Stimulated activated effector memory CD8-positive, alpha-beta T cell treated with anti-CD3 and anti-CD28 coated beads, Interleukin-12 subunit alpha, Interleukin-12 subunit beta, amount 100 ng/mL, for 72 hours (primary cell): Measurements from ENCODE around the gene CLEC17A.
A peak's percentile ranks its signal among the peaks of the same experiment; 100 is the strongest.
"Not testable (repeated sequence)": the region's sequence is repeated elsewhere in the genome, so short reads cannot be mapped to it uniquely, and the experiment has no call there.

ENCODE experiments used
- ATAC-seq: fragments of 150-1000 bp; cut with Tn5 transposase; 2 replicates; pipeline ENCODE4 v1.10.0; 2021
- DNase-seq, 2 donors: peaks; one replicate each; pipeline ENCODE4 v3.0.0; 2021 to 2022; ENCODE audit warnings: low spot score in 2 of 2
- H3K27ac Mint-ChIP-seq: one replicate; pipeline ENCODE4 v1.8.0; 2022; ENCODE audit warnings: mild to moderate bottlenecking, mixed read lengths
- H3K36me3 Mint-ChIP-seq: one replicate; pipeline ENCODE4 v1.8.0; 2022; ENCODE audit warnings: mild to moderate bottlenecking, mixed read lengths
- H3K4me1 Mint-ChIP-seq: one replicate; pipeline ENCODE4 v1.8.0; 2022; ENCODE audit warnings: mixed read lengths
- H3K4me3 Mint-ChIP-seq: one replicate; pipeline ENCODE4 v1.8.0; 2022; ENCODE audit warnings: mild to moderate bottlenecking, mixed read lengths
- H3K9me3 Mint-ChIP-seq: one replicate; pipeline ENCODE4 v1.8.0; 2022; ENCODE audit warnings: mixed read lengths

CLEC17A gene

GRCh38 chr19:14565765-14566711 is 16.8 kb upstream of the CLEC17A start:
- Mint-ChIP-seq H3K4me3 (peak overlapping the region; percentile 14), H3K27ac (peak overlapping the region; percentile 90), H3K4me1 (peaks cover 61% of the 10 kb centered on the region), H3K36me3 (peaks cover 37% of the 10 kb centered on the region), H3K9me3 (no peaks in the 10 kb centered on the region)
- DNase-seq (no peak), ATAC-seq (no peak)

GRCh38 chr19:14566712-14567077 is 16.2 kb upstream of the CLEC17A start:
- no peak for ATAC-seq
- Mint-ChIP-seq H3K4me1 (peaks cover 64% of the 10 kb centered on the region), H3K4me3 (peak overlapping the region; percentile 36), H3K36me3 (peaks cover 37% of the 10 kb centered on the region), H3K27ac (peak overlapping the region; percentile 90), H3K9me3 (no peaks in the 10 kb centered on the region)
- DNase-seq, result no peak

- DNase-seq, result no peak
- Mint-ChIP-seq H3K36me3 (peaks cover 37% of the 10 kb centered on the region), H3K27ac (peak overlapping the region; percentile 90), H3K4me3 (peak overlapping the region; percentile 36), H3K4me1 (peaks cover 65% of the 10 kb centered on the region), H3K9me3 (no peaks in the 10 kb centered on the region)
- no peak for ATAC-seq
These were observed 15.8 kb upstream of the CLEC17A start for GRCh38 chr19:14567079-14567478.

GRCh38 chr19:14570864-14571527 is 11.9 kb upstream of the CLEC17A start:
- H3K4me1 Mint-ChIP-seq, result peaks cover 62% of the 10 kb centered on the region
- no peak for ATAC-seq

GRCh38 chr19:14571695-14572490 is 11.0 kb upstream of the CLEC17A start, which contains the start of gene NDUFB7:
TSS of gene NDUFB7 (minus strand) at chr19:14572066. CDS start at chr19:14572000, 66 bp downstream.
- ATAC-seq, result peak; percentile 95

More at GRCh38 chr19:14570864-14571527, 11.9 kb upstream of the CLEC17A start:
- no peak for DNase-seq
- no peaks in the 10 kb centered on the region for H3K9me3 Mint-ChIP-seq
- H3K27ac Mint-ChIP-seq, result peak overlapping the region; percentile 90
- peak overlapping the region; percentile 92 for H3K4me3 Mint-ChIP-seq
- peaks cover 27% of the 10 kb centered on the region for H3K36me3 Mint-ChIP-seq

GRCh38 chr19:14575428-14575980 is 7.4 kb upstream of the CLEC17A start:
- no peak for ATAC-seq
- H3K27ac Mint-ChIP-seq, result no peak overlapping the region
- peaks cover 31% of the 10 kb centered on the region for H3K4me1 Mint-ChIP-seq
- no peak for DNase-seq
- no peaks in the 10 kb centered on the region for H3K9me3 Mint-ChIP-seq
- peaks cover 4% of the 10 kb centered on the region for H3K36me3 Mint-ChIP-seq
- no peak overlapping the region for H3K4me3 Mint-ChIP-seq

More at GRCh38 chr19:14571695-14572490, 11.0 kb upstream of the CLEC17A start, which contains the start of gene NDUFB7:
- H3K36me3 Mint-ChIP-seq, result peaks cover 23% of the 10 kb centered on the region
- peaks cover 54% of the 10 kb centered on the region for H3K4me1 Mint-ChIP-seq
- peak within 1 kb of the TSS; percentile 92 for H3K4me3 Mint-ChIP-seq
- peak; percentile 81 to 93 for DNase-seq
- H3K27ac Mint-ChIP-seq, result peak within 1 kb of the TSS; percentile 90
- no peaks in the 10 kb centered on the region for H3K9me3 Mint-ChIP-seq

- Mint-ChIP-seq H3K4me3 (no peak overlapping the region), H3K4me1 (peaks cover 27% of the 10 kb centered on the region), H3K9me3 (no peaks in the 10 kb centered on the region), H3K36me3 (peaks cover 5% of the 10 kb centered on the region), H3K27ac (no peak overlapping the region)
- DNase-seq (no peak), ATAC-seq (no peak)
These were observed 6.5 kb upstream of the CLEC17A start for GRCh38 chr19:14576363-14576762.

- DNase-seq (no peak), ATAC-seq (no peak)
- H3K4me1 Mint-ChIP-seq, result peaks cover 20% of the 10 kb centered on the region
- H3K9me3 Mint-ChIP-seq, result no peaks in the 10 kb centered on the region
- H3K36me3 Mint-ChIP-seq, result peaks cover 5% of the 10 kb centered on the region
- peak overlapping the region; percentile 80 for H3K27ac Mint-ChIP-seq
- H3K4me3 Mint-ChIP-seq, result no peak overlapping the region
These were observed 5.6 kb upstream of the CLEC17A start for GRCh38 chr19:14577264-14577663.

GRCh38 chr19:14577885-14578427 is 4.9 kb upstream of the CLEC17A start:
- DNase-seq, result no peak
- H3K9me3 Mint-ChIP-seq, result no peaks in the 10 kb centered on the region

GRCh38 chr19:14580623-14581237 is 2.2 kb upstream of the CLEC17A start:
- H3K4me1 Mint-ChIP-seq, result peaks cover 13% of the 10 kb centered on the region
- H3K4me3 Mint-ChIP-seq, result no peak overlapping the region
- ATAC-seq (peak; percentile 2), DNase-seq (no peak)
- peaks cover 5% of the 10 kb centered on the region for H3K36me3 Mint-ChIP-seq
- H3K9me3 Mint-ChIP-seq, result no peaks in the 10 kb centered on the region
- peak overlapping the region; percentile 12 for H3K27ac Mint-ChIP-seq

More at GRCh38 chr19:14577885-14578427, 4.9 kb upstream of the CLEC17A start:
- Mint-ChIP-seq H3K4me3 (no peak overlapping the region), H3K27ac (peak overlapping the region; percentile 80), H3K36me3 (peaks cover 5% of the 10 kb centered on the region), H3K4me1 (peaks cover 20% of the 10 kb centered on the region)
- ATAC-seq, result no peak

GRCh38 chr19:14584372-14584771 is 1.5 kb downstream of the CLEC17A start:
- Mint-ChIP-seq H3K36me3 (peaks cover 13% of the 10 kb centered on the region), H3K4me3 (peak overlapping the region; percentile 39), H3K4me1 (peaks cover 30% of the 10 kb centered on the region)
- ATAC-seq, H3K27ac Mint-ChIP-seq, DNase-seq, H3K9me3 Mint-ChIP-seq: not testable (repeated sequence)

- peak overlapping the region; percentile 27 for H3K4me3 Mint-ChIP-seq
- peaks cover 30% of the 10 kb centered on the region for H3K4me1 Mint-ChIP-seq
- peaks cover 13% of the 10 kb centered on the region for H3K36me3 Mint-ChIP-seq
These were observed 2.3 kb downstream of the CLEC17A start for GRCh38 chr19:14585187-14585586.

GRCh38 chr19:14589433-14589832 is 6.5 kb downstream of the CLEC17A start:
- not testable (repeated sequence) for H3K27ac Mint-ChIP-seq, DNase-seq, H3K4me3 Mint-ChIP-seq, H3K9me3 Mint-ChIP-seq
- ATAC-seq, result peak; percentile 79
- Mint-ChIP-seq H3K36me3 (peaks cover 13% of the 10 kb centered on the region), H3K4me1 (peaks cover 25% of the 10 kb centered on the region)

More at GRCh38 chr19:14585187-14585586, 2.3 kb downstream of the CLEC17A start:
- not testable (repeated sequence) for H3K9me3 Mint-ChIP-seq
- peak overlapping the region; percentile 77 for H3K27ac Mint-ChIP-seq
- peak; percentile 97 for ATAC-seq
- peak in 1 of 2 donors; percentile 72 for DNase-seq

GRCh38 chr19:14595558-14595957 is 12.7 kb downstream of the CLEC17A start:
- DNase-seq (no peak), ATAC-seq (no peak)
- no peak overlapping the region for H3K4me3 Mint-ChIP-seq
- H3K4me1 Mint-ChIP-seq, result peaks cover 12% of the 10 kb centered on the region
- H3K36me3 Mint-ChIP-seq, result peaks cover 12% of the 10 kb centered on the region
- H3K27ac Mint-ChIP-seq, result no peak overlapping the region
- peaks cover 7% of the 10 kb centered on the region for H3K9me3 Mint-ChIP-seq
